GM23338 (cell line): ENCODE measurements around the gene ZNF648. TPM values are rescaled to one million over a fixed set of nuclear protein-coding genes. Genes with fewer than 3 reads are reported as not detected.

Experiments
- ATAC-seq: fragments of 200-7000 bp; cut with Tn5 transposase; 3 replicates; pipeline ENCODE4 v1.9.1; 2020
- DNase-seq: peaks from one replicate; pipeline ENCODE4 v3.0.0-alpha.2; 2015; ENCODE audit warnings: low spot score
- H2AFZ ChIP-seq: fragments of 200-600 bp; sonication (generic); 2 replicates; pipeline ENCODE4 v1.8.0; 2016; ENCODE audit warnings: antibody characterized with exemption, mild to moderate bottlenecking, moderate library complexity
- H3F3A ChIP-seq: fragments of 200-600 bp; sonication (generic); replicated peaks from 2 replicates; pipeline ENCODE4 v1.8.0; 2017; ENCODE audit warnings: antibody characterized with exemption, mixed run types, low read depth
- H3K27ac ChIP-seq: fragments of 200-600 bp; sonication (generic); 2 replicates; pipeline ENCODE4 v1.6.1; 2016; ENCODE audit warnings: low read depth
- H3K27me3 ChIP-seq: fragments of 200-600 bp; sonication (generic); 2 replicates; pipeline ENCODE4 v1.8.0; 2016; ENCODE audit warnings: mild to moderate bottlenecking, mixed run types, moderate library complexity; ENCODE audit not compliant: insufficient read depth
- H3K36me3 ChIP-seq: fragments of 200-600 bp; sonication (generic); 2 replicates; pipeline ENCODE4 v1.8.0; 2016; ENCODE audit warnings: mild to moderate bottlenecking; ENCODE audit not compliant: insufficient read depth
- H3K4me1 ChIP-seq: fragments of 200-600 bp; sonication (generic); 2 replicates; pipeline ENCODE4 v1.8.0; 2016; ENCODE audit warnings: mild to moderate bottlenecking, moderate library complexity; ENCODE audit not compliant: insufficient read depth
- H3K4me2 ChIP-seq: fragments of 200-600 bp; sonication (generic); 2 replicates; pipeline ENCODE4 v1.7.1; 2017; ENCODE audit warnings: mixed run types
- H3K4me3 ChIP-seq: fragments of 200-600 bp; sonication (generic); 2 replicates; pipeline ENCODE4 v1.6.1; 2016; ENCODE audit warnings: mixed run types
- H3K79me2 ChIP-seq: fragments of 200-600 bp; sonication (generic); replicated peaks from 2 replicates; pipeline ENCODE4 v1.8.0; 2017; ENCODE audit warnings: mild to moderate bottlenecking; ENCODE audit not compliant: insufficient read depth
- H3K9me2 ChIP-seq: fragments of 200-600 bp; sonication (generic); 2 replicates; pipeline ENCODE4 v1.8.0; 2017; ENCODE audit not compliant: insufficient read depth
- H4K20me1 ChIP-seq: fragments of 200-600 bp; sonication (generic); replicated peaks from 2 replicates; pipeline ENCODE4 v1.8.0; 2017; ENCODE audit warnings: mild to moderate bottlenecking; ENCODE audit not compliant: insufficient read depth
- H3K27ac Mint-ChIP-seq: 2 replicates; pipeline ENCODE4 v1.8.0; 2020; ENCODE audit warnings: inconsistent platforms, mild to moderate bottlenecking, moderate library complexity, mixed read lengths
- H3K27me3 Mint-ChIP-seq: 3 replicates; pipeline ENCODE4 v1.8.0; 2022; ENCODE audit warnings: low read depth, mild to moderate bottlenecking, moderate library complexity, mixed read lengths, inconsistent platforms; ENCODE audit not compliant: insufficient read depth, poor library complexity
- H3K36me3 Mint-ChIP-seq: 3 replicates; pipeline ENCODE4 v1.8.0; 2021; ENCODE audit warnings: low read depth, mild to moderate bottlenecking, inconsistent platforms, moderate library complexity, mixed read lengths
- H3K4me1 Mint-ChIP-seq: 3 replicates; pipeline ENCODE4 v1.8.0; 2020; ENCODE audit warnings: mild to moderate bottlenecking, inconsistent platforms, mixed read lengths
- H3K4me3 Mint-ChIP-seq: 3 replicates; pipeline ENCODE4 v1.8.0; 2021; ENCODE audit warnings: moderate library complexity, mild to moderate bottlenecking, inconsistent platforms, mixed read lengths
- H3K9me3 Mint-ChIP-seq: 3 replicates; pipeline ENCODE4 v1.8.0; 2020; ENCODE audit warnings: moderate library complexity, mild to moderate bottlenecking, inconsistent platforms, mixed read lengths
- CREB1 ChIP-seq: fragments of 250-450 bp; sonication (Bioruptor Pico); IDR thresholded peaks from 2 replicates; pipeline ENCODE4 v1.5.0; 2020; ENCODE audit warnings: low read depth, mild to moderate bottlenecking, moderate library complexity
- JUNB ChIP-seq: IDR thresholded peaks from one replicate; pipeline ENCODE4 v1.6.1; 2016; ENCODE audit warnings: antibody characterized with exemption; ENCODE audit not compliant: unreplicated experiment
- NANOG ChIP-seq: IDR thresholded peaks from 2 replicates; pipeline ENCODE4 v1.6.1; 2016; ENCODE audit warnings: antibody characterized with exemption, borderline replicate concordance
- POLR2AphosphoS5 ChIP-seq: IDR thresholded peaks from 2 replicates; pipeline ENCODE4 v1.6.1; 2016; ENCODE audit warnings: antibody characterized with exemption, low read depth
- STAT1 ChIP-seq: IDR thresholded peaks from one replicate; pipeline ENCODE4 v1.6.1; 2016; ENCODE audit warnings: antibody characterized with exemption; ENCODE audit not compliant: unreplicated experiment
- ZNF114 ChIP-seq: fragments of 250-450 bp; sonication (Bioruptor Pico); IDR thresholded peaks from 2 replicates; pipeline ENCODE4 v1.5.0; 2020; ENCODE audit warnings: mild to moderate bottlenecking, moderate library complexity
- polyA plus RNA-seq: library from polyadenylated mRNA; unstranded; fragments of >200 nt; fragmentation: Nextera tagmentation; extraction: Ambion mirVana; gene quantifications from 2 replicates; pipeline ENCODE4 v1.2.1, GENCODE V29; 2016
- total RNA-seq: library from RNA; depleted of rRNA; stranded (reverse); fragments of >200 nt; shearing (Covaris generic); gene quantifications from 2 replicates; pipeline ENCODE4 v1.2.3, GENCODE V29; 2014
- TF ChIP-seq, protein P1 (sequence below), 2 experiments: fragments of 200-600 bp in 1 of 2; sonication (generic) in 1 of 2; conservative IDR thresholded peaks; 2 replicates each; pipeline versions ENCODE4 v1.5.1 to v1.6.1; 2016 to 2017; ENCODE audit warnings: antibody characterized with exemption in 2 of 2, low read depth in 2 of 2, mild to moderate bottlenecking in 2 of 2, moderate library complexity in 1 of 2
- TF ChIP-seq, protein P2 (sequence below): fragments of 250-450 bp; sonication (Bioruptor Pico); IDR thresholded peaks from 2 replicates; pipeline ENCODE4 v1.5.0; 2020; ENCODE audit warnings: mild to moderate bottlenecking, moderate library complexity

ZNF648 gene
- total and polyA plus RNA-seq, 2 experiments from 2014 or later: 0.24 to 1.2 TPM

DNA sequence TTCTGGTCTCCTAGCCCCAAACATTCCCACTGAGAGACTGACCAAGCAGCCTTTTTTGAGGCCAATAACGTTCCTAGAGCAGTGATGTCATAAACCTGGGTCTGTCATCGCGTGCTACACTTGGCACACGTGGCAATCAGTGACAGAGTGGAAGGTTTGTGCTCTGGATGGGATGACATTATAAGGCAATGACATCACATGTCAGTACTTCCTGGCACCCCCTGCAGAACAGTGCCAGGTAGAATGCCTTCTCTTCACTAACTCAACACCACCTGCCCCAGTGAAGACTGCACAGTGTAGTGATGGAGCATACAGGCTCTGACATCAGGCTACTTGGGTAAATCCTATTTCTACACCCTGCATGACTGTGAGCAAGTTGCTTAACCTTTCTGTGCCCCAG, 5.4 kb upstream of the ZNF648 start:
- TF ChIP-seq, protein P1, sequence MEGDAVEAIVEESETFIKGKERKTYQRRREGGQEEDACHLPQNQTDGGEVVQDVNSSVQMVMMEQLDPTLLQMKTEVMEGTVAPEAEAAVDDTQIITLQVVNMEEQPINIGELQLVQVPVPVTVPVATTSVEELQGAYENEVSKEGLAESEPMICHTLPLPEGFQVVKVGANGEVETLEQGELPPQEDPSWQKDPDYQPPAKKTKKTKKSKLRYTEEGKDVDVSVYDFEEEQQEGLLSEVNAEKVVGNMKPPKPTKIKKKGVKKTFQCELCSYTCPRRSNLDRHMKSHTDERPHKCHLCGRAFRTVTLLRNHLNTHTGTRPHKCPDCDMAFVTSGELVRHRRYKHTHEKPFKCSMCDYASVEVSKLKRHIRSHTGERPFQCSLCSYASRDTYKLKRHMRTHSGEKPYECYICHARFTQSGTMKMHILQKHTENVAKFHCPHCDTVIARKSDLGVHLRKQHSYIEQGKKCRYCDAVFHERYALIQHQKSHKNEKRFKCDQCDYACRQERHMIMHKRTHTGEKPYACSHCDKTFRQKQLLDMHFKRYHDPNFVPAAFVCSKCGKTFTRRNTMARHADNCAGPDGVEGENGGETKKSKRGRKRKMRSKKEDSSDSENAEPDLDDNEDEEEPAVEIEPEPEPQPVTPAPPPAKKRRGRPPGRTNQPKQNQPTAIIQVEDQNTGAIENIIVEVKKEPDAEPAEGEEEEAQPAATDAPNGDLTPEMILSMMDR (conservative IDR thresholded peaks at IDR 0.05; ENCODE audit: low read depth in 2 of 2): no peak
- TF ChIP-seq NANOG (no peak), JUNB (no peak), CREB1 (CRISPR knock-in tag) (no peak), POLR2AphosphoS5 (no peak), ZNF114 (no peak), STAT1 (no peak)
- TF ChIP-seq, protein P2, sequence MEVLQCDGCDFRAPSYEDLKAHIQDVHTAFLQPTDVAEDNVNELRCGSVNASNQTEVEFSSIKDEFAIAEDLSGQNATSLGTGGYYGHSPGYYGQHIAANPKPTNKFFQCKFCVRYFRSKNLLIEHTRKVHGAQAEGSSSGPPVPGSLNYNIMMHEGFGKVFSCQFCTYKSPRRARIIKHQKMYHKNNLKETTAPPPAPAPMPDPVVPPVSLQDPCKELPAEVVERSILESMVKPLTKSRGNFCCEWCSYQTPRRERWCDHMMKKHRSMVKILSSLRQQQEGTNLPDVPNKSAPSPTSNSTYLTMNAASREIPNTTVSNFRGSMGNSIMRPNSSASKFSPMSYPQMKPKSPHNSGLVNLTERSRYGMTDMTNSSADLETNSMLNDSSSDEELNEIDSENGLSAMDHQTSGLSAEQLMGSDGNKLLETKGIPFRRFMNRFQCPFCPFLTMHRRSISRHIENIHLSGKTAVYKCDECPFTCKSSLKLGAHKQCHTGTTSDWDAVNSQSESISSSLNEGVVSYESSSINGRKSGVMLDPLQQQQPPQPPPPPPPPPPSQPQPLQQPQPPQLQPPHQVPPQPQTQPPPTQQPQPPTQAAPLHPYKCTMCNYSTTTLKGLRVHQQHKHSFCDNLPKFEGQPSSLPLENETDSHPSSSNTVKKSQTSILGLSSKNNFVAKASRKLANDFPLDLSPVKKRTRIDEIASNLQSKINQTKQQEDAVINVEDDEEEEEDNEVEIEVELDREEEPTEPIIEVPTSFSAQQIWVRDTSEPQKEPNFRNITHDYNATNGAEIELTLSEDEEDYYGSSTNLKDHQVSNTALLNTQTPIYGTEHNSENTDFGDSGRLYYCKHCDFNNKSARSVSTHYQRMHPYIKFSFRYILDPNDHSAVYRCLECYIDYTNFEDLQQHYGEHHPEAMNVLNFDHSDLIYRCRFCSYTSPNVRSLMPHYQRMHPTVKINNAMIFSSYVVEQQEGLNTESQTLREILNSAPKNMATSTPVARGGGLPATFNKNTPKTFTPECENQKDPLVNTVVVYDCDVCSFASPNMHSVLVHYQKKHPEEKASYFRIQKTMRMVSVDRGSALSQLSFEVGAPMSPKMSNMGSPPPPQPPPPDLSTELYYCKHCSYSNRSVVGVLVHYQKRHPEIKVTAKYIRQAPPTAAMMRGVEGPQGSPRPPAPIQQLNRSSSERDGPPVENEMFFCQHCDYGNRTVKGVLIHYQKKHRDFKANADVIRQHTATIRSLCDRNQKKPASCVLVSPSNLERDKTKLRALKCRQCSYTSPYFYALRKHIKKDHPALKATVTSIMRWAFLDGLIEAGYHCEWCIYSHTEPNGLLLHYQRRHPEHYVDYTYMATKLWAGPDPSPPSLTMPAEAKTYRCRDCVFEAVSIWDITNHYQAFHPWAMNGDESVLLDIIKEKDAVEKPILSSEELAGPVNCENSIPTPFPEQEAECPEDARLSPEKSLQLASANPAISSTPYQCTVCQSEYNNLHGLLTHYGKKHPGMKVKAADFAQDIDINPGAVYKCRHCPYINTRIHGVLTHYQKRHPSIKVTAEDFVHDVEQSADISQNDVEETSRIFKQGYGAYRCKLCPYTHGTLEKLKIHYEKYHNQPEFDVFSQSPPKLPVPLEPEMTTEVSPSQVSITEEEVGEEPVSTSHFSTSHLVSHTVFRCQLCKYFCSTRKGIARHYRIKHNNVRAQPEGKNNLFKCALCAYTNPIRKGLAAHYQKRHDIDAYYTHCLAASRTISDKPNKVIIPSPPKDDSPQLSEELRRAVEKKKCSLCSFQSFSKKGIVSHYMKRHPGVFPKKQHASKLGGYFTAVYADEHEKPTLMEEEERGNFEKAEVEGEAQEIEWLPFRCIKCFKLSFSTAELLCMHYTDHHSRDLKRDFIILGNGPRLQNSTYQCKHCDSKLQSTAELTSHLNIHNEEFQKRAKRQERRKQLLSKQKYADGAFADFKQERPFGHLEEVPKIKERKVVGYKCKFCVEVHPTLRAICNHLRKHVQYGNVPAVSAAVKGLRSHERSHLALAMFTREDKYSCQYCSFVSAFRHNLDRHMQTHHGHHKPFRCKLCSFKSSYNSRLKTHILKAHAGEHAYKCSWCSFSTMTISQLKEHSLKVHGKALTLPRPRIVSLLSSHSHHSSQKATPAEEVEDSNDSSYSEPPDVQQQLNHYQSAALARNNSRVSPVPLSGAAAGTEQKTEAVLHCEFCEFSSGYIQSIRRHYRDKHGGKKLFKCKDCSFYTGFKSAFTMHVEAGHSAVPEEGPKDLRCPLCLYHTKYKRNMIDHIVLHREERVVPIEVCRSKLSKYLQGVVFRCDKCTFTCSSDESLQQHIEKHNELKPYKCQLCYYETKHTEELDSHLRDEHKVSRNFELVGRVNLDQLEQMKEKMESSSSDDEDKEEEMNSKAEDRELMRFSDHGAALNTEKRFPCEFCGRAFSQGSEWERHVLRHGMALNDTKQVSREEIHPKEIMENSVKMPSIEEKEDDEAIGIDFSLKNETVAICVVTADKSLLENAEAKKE: no peak
- H3K4me2 ChIP-seq: no peak overlapping the region

More for the DNA sequence above, 5.4 kb upstream of the ZNF648 start:
- no peak for DNase-seq
- 0 out of 2 replicates have a peak, but pooled peaks cover 7% of the 10 kb centered on the region for H3K27me3 ChIP-seq
- H3K27ac Mint-ChIP-seq: no peak overlapping the region
- H3F3A ChIP-seq: no peaks in the 10 kb centered on the region
- peaks cover 6% of the 10 kb centered on the region; the same call in 1 of the 2 replicates for H3K4me1 ChIP-seq
- peaks cover 4% of the 10 kb centered on the region; the same call in 1 of the 3 replicates for H3K9me3 Mint-ChIP-seq
- H3K4me1 Mint-ChIP-seq: peaks cover 5% of the 10 kb centered on the region; the same call in 2 of the 3 replicates
- no peak overlapping the region for H3K4me3 Mint-ChIP-seq
- H3K9me2 ChIP-seq: no peaks in the 10 kb centered on the region
- H3K36me3 Mint-ChIP-seq: no peaks in the 10 kb centered on the region
- H3K27ac ChIP-seq: no peak overlapping the region
- H4K20me1 ChIP-seq: no peaks in the 10 kb centered on the region
- H3K36me3 ChIP-seq: no peaks in the 10 kb centered on the region; the same call in 1 of the 2 replicates
- H3K4me3 ChIP-seq: no peak overlapping the region
- no peaks in the 10 kb centered on the region for H3K79me2 ChIP-seq
- H3K27me3 Mint-ChIP-seq: peaks cover 6% of the 10 kb centered on the region
- no peak for ATAC-seq
- no peak overlapping the region for H2AFZ ChIP-seq
